CD4-positive, alpha-beta T cell (primary cell): ENCODE measurements around the gene ORC3. TPM values are rescaled to one million over a fixed set of nuclear protein-coding genes. Genes with fewer than 3 reads are reported as not detected.

Source experiments
- ATAC-seq: fragments of 200-7000 bp; cut with Tn5 transposase; one replicate; pipeline ENCODE4 v1.10.0; 2022; ENCODE audit warnings: mild to moderate bottlenecking; ENCODE audit not compliant: poor library complexity
- CTCF ChIA-PET: fragments of 350-600 bp; sonication (Branson Sonifier 250); formaldehyde crosslinking; loops from one replicate; lab custom pipeline; 2021; ENCODE audit warnings: antibody characterized with exemption, inconsistent platforms; lab: Charles Lee
- POLR2A ChIA-PET: fragments of 350-600 bp; sonication (Branson Sonifier 250); formaldehyde crosslinking; loops from one replicate; lab custom pipeline; 2021; ENCODE audit warnings: antibody characterized with exemption, inconsistent platforms; lab: Charles Lee
- DNase-seq, 14 experiments: peaks; one replicate each; pipeline ENCODE4 v3.0.0-alpha.2; 2013 to 2020; ENCODE audit warnings: mixed read lengths in 2 of 14
- H3K27ac ChIP-seq, 2 donors: one replicate each; pipeline versions ENCODE4 v1.5.1 to v1.7.0; 2013; ENCODE audit warnings: low read length in 2 of 2, low read depth in 1 of 2, mild to moderate bottlenecking in 1 of 2
- H3K27me3 ChIP-seq, 2 experiments: 1 replicate in 1 of 2; 2 replicates in 1 of 2; pipeline versions ENCODE4 v1.6.1 to v1.7.0; 2013; ENCODE audit warnings: low read length in 2 of 2, control low read depth in 1 of 2, mild to moderate bottlenecking in 1 of 2, moderate library complexity in 1 of 2; ENCODE audit not compliant: insufficient read depth in 2 of 2, control insufficient read depth in 1 of 2
- H3K36me3 ChIP-seq: one replicate; pipeline ENCODE4 v1.6.1; 2013; ENCODE audit warnings: low read length, control low read depth; ENCODE audit not compliant: insufficient read depth
- H3K4me1 ChIP-seq: one replicate; pipeline ENCODE4 v1.6.1; 2013; ENCODE audit warnings: low read length, control low read depth; ENCODE audit not compliant: insufficient read depth
- H3K4me3 ChIP-seq: one replicate; pipeline ENCODE4 v1.5.1; 2013; ENCODE audit warnings: mild to moderate bottlenecking, low read length, moderate library complexity
- H3K9me3 ChIP-seq, 2 experiments: 1 replicate in 1 of 2; 2 replicates in 1 of 2; pipeline versions ENCODE4 v1.6.1 to v1.7.0; 2013; ENCODE audit warnings: low read length in 2 of 2, mild to moderate bottlenecking in 2 of 2, control low read depth in 1 of 2, moderate library complexity in 1 of 2; ENCODE audit not compliant: control insufficient read depth in 1 of 2, insufficient read depth in 1 of 2
- H3K27ac Mint-ChIP-seq: one replicate; pipeline ENCODE4 v1.8.0; 2020; ENCODE audit warnings: mixed read lengths
- H3K27me3 Mint-ChIP-seq: one replicate; pipeline ENCODE4 v1.8.0; 2021; ENCODE audit warnings: mixed read lengths
- H3K36me3 Mint-ChIP-seq: one replicate; pipeline ENCODE4 v1.8.0; 2021; ENCODE audit warnings: low read depth, mixed read lengths
- H3K4me1 Mint-ChIP-seq: one replicate; pipeline ENCODE4 v1.8.0; 2021; ENCODE audit warnings: low read depth, mixed read lengths
- H3K4me3 Mint-ChIP-seq: one replicate; pipeline ENCODE4 v1.8.0; 2020; ENCODE audit warnings: mild to moderate bottlenecking, mixed read lengths
- H3K9me3 Mint-ChIP-seq: one replicate; pipeline ENCODE4 v1.8.0; 2020; ENCODE audit warnings: mixed read lengths
- CTCF ChIP-seq: fragments of 200-600 bp; IDR thresholded peaks from one replicate; pipeline ENCODE4 v1.8.0; 2022; ENCODE audit warnings: antibody characterized with exemption, mild to moderate bottlenecking
- intact Hi-C, 2 experiments: fragments of 100-400 bp; cut with DNase I in 1 of 2; cut with micrococcal nuclease in 1 of 2; formaldehyde crosslinking; loops; one replicate each; pipeline versions ENCODE4 v1.15.1 to v1.9.0; 2023 to 2025; cut with DNase I, micrococcal nuclease
- total RNA-seq, 174 experiments: library from RNA in 2 of 174; stranded (reverse) in 2 of 174; gene quantifications; one replicate each; pipeline ENCODE4 v1.2.3 and lab custom pipeline; 2021 to 2026

The ORC3 gene
- total RNA-seq, 2 experiments from 2014 or later: 12.1 to 12.9 TPM

GRCh38 chr6:87700397-87701343 is 110.7 kb downstream of the ORC3 start:
- DNase-seq (peak in 9 of 14 experiments; percentile 8 to 73 (median 23)), ATAC-seq (no peak)
- H3K27me3 Mint-ChIP-seq: no peaks in the 10 kb centered on the region
- peak overlapping the region; percentile 90 for H3K27ac Mint-ChIP-seq
- no peak for TF ChIP-seq CTCF
- Histone ChIP-seq H3K27ac (peak overlapping the region; percentile 87 to 90), H3K27me3 (no peaks in the 10 kb centered on the region), H3K9me3 (no peaks in the 10 kb centered on the region), H3K4me3 (peak overlapping the region; percentile 95), H3K36me3 (no peaks in the 10 kb centered on the region), H3K4me1 (peaks cover 17% of the 10 kb centered on the region)
- intact Hi-C loops: loop anchor here (2.0 to 10.0 kb wide), 5 partner anchors 110 to 1262 kb away; partner anchors contain the start of genes GJB7 (in 1 of the 2), ORC3 (in 1 of the 2), RNGTT (in 1 of the 2) and SLC35A1 (in 1 of the 2)
- ChIA-PET POLR2A (interaction anchor here (0.8 to 4.2 kb wide), 14 partner anchors 10 to 1379 kb away, joined by 3 to 23 read pairs (median 10); partner anchors contain the start of genes ORC3, PNRC1, RARS2 and SLC35A1), CTCF (no interaction called here)
- no peaks in the 10 kb centered on the region for H3K9me3 Mint-ChIP-seq
- peaks cover 53% of the 10 kb centered on the region for H3K4me1 Mint-ChIP-seq
- peak overlapping the region; percentile 93 for H3K4me3 Mint-ChIP-seq
- H3K36me3 Mint-ChIP-seq: peaks cover 25% of the 10 kb centered on the region

GRCh38 chr6:87701344-87701675 is 111.4 kb downstream of the ORC3 start:
- Histone ChIP-seq H3K4me1 (peaks cover 11% of the 10 kb centered on the region), H3K4me3 (peak overlapping the region; percentile 95), H3K27me3 (no peaks in the 10 kb centered on the region), H3K27ac (peak overlapping the region; percentile 87 to 90), H3K9me3 (no peaks in the 10 kb centered on the region), H3K36me3 (no peaks in the 10 kb centered on the region)
- H3K4me3 Mint-ChIP-seq: peak overlapping the region; percentile 93
- POLR2A ChIA-PET: interaction anchor here (0.6 to 3.0 kb wide), 23 partner anchors 11 to 1937 kb away, joined by 3 to 23 read pairs (median 7); partner anchors contain the start of genes ORC3, PNRC1, RARS2 and RNGTT
- peaks cover 47% of the 10 kb centered on the region for H3K4me1 Mint-ChIP-seq
- CTCF ChIA-PET: no interaction called here
- intact Hi-C loops: loop anchor here (2.0 to 10.0 kb wide), 5 partner anchors 111 to 1261 kb away; partner anchors contain the start of genes GJB7 (in 1 of the 2), ORC3 (in 1 of the 2), RNGTT (in 1 of the 2) and SLC35A1 (in 1 of the 2)
- H3K36me3 Mint-ChIP-seq: peaks cover 24% of the 10 kb centered on the region
- H3K27ac Mint-ChIP-seq: peak overlapping the region; percentile 90
- no peaks in the 10 kb centered on the region for H3K27me3 Mint-ChIP-seq
- DNase-seq: peak in 5 of 14 experiments; percentile 9 to 45 (median 15)
- H3K9me3 Mint-ChIP-seq: no peaks in the 10 kb centered on the region
- no peak for ATAC-seq
- peak; percentile 0 for TF ChIP-seq CTCF
